Panc1 (cell line): ENCODE results near the gene FAM163B.

Experiments used
- CTCF ChIP-seq: fragments of 450-650 bp; IDR thresholded peaks from 2 replicates; pipeline ENCODE4 v1.5.1; 2017; ENCODE audit warnings: mild to moderate bottlenecking
- POLR2AphosphoS5 ChIP-seq: IDR thresholded peaks from 2 replicates; pipeline ENCODE4 v1.6.1; 2012; ENCODE audit warnings: mild to moderate bottlenecking, low read depth, low read length, moderate library complexity
- REST ChIP-seq, 2 experiments: IDR thresholded peaks; 2 replicates each; pipeline ENCODE4 v1.6.1; 2011 to 2012; ENCODE audit warnings: low read depth in 2 of 2, control low read depth in 1 of 2, low read length in 1 of 2, mild to moderate bottlenecking in 1 of 2, moderate library complexity in 1 of 2; ENCODE audit not compliant: insufficient read depth in 1 of 2
- SIN3A ChIP-seq: IDR thresholded peaks from 2 replicates; pipeline ENCODE4 v1.6.1; 2012; ENCODE audit warnings: low read depth, mild to moderate bottlenecking, low read length, moderate library complexity, borderline replicate concordance; ENCODE audit not compliant: insufficient read depth
- TCF7L2 ChIP-seq: IDR thresholded peaks from 2 replicates; pipeline ENCODE4 v1.6.1; 2011; ENCODE audit warnings: mild to moderate bottlenecking, low read depth, low read length, inconsistent platforms

- TF ChIP-seq CTCF = no peak
- no peak for TF ChIP-seq POLR2AphosphoS5
- TF ChIP-seq TCF7L2 = no peak
- no peak for TF ChIP-seq REST (IDR thresholded peaks at IDR 0.05; ENCODE audit: insufficient read depth in 1 of 2, low read depth in 2 of 2, low read length in 1 of 2)
- TF ChIP-seq SIN3A = no peak
These were observed 6.9 kb downstream of the FAM163B start for GRCh38 chr9:133602277-133602676.
